ENCODE measurements around the gene HDAC4.

Gene HDAC4

DNA sequence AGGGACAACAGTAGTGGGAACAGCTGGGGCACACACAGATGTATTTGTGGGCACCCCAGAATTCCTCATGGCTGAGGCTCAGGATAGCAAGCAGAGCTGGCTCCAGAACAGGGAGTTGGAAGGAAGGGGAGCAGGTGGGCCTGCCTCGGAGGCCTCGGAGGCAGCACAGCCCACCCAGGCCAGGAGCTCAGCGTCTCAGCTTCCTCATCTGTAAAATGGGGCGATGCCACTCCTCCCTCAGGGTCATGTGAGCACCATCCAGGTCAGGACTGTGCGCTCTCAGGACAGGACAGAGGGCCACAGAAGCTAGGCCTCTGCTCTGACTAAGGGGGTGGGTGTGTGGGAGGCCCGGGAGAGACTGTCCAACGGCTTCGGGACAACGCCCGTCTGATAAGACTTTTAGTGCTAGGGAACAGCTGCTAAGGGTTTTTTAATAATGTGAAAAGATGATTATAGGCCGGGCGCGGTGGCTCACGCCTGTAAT, 106.2 kb downstream of the HDAC4 start:
- no peak for ATAC-seq
- DNase-seq: no peak

GRCh38 chr2:239293775-239294430, 106.9 kb downstream of the HDAC4 start:
- DNase-seq: peak; percentile 69
- peak; percentile 75 for ATAC-seq

- no peak for DNase-seq
- ATAC-seq: no peak
These were observed 107.7 kb downstream of the HDAC4 start for GRCh38 chr2:239292959-239293774.

DNA sequence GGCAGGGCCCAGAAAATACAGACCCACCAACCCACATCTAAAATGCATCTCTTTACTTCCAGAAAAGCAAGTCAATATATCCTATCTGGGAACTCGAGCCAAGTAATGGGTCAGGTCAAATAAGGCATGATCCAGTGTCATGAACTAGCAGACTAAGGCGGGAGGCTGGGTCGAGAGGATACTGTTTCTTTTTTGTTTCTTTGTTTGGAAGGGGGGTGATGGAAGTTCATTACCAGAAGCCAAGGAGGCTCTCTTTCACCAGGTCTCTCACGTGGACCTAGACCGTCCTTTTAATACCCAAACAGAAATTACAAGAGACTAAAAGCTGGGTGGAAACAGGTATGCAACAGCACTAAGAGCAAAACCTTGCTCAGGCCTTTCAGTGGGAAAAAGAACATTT, 108.3 kb downstream of the HDAC4 start:
- DNase-seq (no peak), ATAC-seq (no peak)

DNA sequence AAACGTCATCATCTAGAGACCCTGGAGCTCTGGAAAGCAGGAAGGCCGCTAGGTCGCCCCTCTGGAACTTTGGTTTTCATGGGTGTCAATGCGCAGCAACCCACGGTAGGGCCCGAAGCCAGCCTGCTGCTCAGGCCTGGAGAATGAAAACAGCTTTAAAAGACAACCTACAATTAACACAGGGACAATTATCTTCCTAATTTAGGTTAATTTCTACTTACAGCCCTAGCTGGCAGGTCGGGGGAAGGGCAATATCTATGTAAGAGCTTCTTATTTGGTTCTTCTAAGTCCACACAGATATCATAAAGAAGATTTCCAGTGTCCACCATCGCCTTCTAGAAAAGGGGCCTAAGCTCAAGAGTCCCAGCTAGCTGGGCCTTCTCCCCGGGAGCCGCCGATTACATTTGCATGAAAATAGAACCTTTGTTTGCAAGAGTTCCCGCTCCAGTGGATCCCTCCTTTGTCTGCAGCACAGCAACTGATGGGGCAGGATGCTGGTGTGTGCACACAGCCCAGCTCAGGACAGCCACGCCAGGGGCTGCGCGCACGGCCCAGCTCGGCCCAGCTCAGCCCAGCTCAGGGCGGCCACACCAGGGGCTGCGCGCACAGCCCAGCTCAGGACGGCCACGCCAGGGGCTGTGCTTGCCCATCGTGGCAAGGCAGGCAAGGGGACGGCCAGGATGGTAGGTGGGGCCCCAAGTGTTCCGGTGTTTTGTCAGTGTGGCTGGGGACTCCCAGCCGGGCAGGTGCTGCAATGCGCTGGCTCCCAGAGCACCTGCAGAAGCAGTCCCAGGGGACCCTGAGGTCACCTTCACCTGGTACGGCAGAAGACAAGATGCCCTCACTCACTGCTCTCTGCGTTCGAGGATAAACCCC, 109.1 kb downstream of the HDAC4 start:
- DNase-seq (no peak), ATAC-seq (no peak)

DNA sequence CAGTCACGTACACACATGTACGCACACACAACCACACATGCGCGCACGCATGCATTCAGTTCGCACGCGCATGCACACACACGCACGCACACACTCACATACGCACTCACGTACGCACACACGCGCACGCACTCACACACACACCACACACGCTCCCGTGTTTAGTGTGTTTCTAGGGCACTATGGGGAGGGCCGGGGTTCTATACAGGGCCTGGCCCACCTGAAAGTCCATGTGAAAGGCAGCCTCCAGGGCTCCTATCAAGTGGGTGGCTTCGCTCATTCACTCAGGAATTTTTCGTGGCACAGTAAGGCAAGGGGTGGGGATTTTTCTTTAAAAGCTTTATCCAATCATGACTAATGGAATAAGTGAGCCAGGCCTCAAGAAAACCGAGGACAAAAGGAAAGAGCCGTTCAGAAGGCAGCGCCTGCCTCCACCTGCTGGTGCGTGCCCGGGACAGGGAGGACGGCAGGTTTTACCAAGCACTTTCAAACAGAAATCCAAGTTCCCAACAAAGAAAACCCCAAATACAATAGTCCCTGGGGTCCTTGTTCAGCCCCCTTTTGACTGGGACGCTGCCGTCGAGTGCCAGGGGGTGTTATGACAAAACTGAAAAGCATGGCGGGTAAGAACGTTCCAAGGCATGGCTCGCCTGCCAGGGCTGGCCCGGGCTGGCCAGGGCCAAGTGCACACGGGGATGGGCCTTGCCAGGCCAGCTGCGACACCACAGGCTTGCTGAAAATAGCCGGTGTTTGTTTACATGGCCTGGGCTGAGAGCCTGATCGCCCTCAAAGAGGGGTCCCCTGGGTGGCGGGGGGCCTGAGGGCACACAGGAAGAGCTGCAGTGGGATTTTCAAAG, 110.0 kb downstream of the HDAC4 start:
- ATAC-seq: no peak
- DNase-seq: no peak

GRCh38 chr2:239289545-239289944, 111.3 kb downstream of the HDAC4 start:
- ATAC-seq: peak; percentile 40
- peak; percentile 48 for DNase-seq

- ATAC-seq (peak; percentile 62), DNase-seq (peak; percentile 42)
These were observed 111.8 kb downstream of the HDAC4 start for GRCh38 chr2:239288951-239289511.

DNA sequence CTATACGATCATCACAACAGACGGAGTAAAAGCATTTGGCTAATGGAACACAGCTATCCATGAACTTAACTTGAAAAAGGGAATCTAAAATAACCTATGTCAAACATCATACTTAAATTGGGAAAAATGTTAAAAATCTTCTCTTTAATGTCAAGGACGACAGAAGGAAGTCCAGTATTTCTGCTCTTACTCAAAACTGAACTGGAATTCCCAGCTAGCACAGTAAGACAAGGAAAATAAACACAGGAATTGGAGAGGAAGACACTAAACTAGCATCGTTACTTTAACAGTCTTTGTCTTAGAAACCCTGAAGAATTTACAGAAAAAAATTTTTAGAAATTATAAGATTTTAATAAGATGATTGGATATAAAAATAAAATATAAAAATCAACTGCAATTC, 112.6 kb downstream of the HDAC4 start:
- DNase-seq (no peak), ATAC-seq (no peak)

GRCh38 chr2:239287461-239287860, 113.4 kb downstream of the HDAC4 start:
- ATAC-seq (no peak), DNase-seq (no peak)

DNA sequence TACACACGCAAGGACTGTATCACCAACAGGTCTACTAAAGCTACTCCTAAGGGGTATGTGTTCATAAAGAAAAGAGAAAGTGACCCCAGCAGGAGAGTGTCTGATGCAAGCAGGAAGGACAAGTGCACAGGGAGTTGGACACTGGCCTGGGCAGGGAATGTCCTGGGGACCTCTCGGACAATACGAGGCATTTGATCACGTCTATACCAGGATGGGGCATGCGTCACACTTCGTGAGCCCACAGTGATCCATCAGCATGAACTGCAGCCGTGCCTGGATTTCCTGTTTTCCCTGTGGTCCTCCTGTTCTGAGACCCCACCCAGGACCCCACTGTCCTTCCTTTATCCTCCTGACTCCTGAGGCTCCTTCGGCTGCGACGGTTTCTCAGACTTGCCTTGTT, 113.9 kb downstream of the HDAC4 start:
- DNase-seq (no peak), ATAC-seq (no peak)

- DNase-seq (no peak), ATAC-seq (peak; percentile 21)
These were observed 114.9 kb downstream of the HDAC4 start for GRCh38 chr2:239285932-239286230.

- ATAC-seq: peak; percentile 59
- peak; percentile 47 for DNase-seq
These were observed 115.5 kb downstream of the HDAC4 start for GRCh38 chr2:239285071-239285931.

DNA sequence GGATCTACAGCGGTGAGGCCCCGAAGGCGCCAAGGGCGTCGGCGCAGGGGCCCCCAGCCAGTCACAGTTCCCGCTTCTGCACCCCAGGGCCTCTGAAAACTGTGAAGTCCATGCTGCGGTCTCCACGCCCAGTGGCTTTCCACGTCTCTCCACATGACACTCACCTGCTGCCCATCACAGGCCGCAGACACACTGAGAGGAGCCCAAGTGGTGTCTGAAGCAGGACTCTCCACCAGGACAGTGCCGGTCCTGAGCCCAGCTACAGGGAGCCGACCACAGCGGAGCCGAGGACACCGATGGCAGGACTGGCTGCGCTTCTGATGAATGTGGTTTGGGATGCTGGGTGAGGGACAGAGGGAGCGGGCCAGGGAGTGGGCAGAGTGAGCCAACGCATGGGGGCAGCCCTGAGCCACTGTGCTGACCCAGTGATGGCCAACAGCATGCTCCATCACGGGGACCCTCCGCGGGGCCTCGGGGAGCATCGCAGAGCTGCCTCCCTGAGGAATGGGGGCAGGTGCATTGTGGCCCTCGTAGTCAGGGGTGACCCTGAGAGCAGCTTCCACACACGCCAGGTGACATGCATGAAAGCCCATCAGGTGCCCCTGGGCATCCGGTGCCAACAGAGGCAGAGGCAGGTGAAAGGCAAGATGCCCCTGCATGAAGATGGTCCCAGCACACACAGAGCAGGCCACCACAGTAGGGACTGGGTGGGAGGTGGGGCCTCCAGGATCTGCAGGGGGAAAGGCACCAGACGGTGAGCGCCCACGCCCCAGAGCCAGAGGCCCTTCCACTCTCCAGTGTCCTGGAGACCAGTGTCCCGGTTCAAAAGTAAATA, 116.6 kb downstream of the HDAC4 start:
- DNase-seq (no peak), ATAC-seq (no peak)

DNA sequence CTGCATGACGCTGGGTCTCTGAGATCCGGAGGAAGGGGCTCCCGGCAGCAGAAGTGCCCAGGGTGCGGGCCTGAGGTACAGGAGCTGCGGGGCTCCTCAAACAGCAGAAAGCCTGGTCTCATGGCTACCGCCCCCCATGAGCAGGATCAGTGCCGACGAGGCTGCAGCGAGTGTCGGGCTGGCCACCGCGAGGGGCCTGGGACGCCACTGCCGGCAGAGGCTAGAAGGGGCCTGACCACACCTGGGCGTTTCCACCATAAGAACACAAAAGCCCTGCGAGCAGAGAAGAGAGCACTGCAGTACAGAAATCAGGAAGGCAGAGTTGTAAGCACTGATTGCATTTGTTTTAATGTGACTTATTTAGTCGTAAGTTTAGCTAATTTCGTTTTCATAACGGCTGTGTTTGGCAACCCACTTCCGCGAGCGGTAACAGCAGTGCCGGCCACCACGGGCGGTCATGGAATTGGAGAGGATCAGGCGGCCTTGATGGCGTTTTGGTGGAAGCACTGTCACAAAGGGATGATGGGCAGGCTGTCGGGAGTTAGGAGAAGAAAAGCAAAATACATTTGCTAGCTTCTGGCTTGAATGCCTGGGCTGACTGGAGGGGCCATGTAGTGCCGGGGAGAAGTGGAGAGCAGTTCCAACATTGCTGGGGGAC, 117.4 kb downstream of the HDAC4 start:
- DNase-seq (no peak), ATAC-seq (no peak)

- ATAC-seq (no peak), DNase-seq (no peak)
These were observed 118.2 kb downstream of the HDAC4 start for GRCh38 chr2:239282448-239283287.

- peak; percentile 50 for ATAC-seq
- peak; percentile 59 for DNase-seq
These were observed 120.4 kb downstream of the HDAC4 start for GRCh38 chr2:239280296-239281017.
